ENCODE data around the gene ZNF574. TPM values are rescaled to one million over a fixed set of nuclear protein-coding genes. Genes with fewer than 3 reads are reported as not detected.

The ZNF574 gene
- polyA plus RNA-seq, 1 donor (not counting 4 experiments of a cell fraction or from before 2014, with no cell fraction given), result 6.8 TPM

- Histone ChIP-seq H3K79me2 (ENCODE audit: control insufficient read depth, insufficient read depth, low read length) (peaks cover 61% of the 10 kb centered on the region), H4K20me1 (ENCODE audit: control insufficient read depth, extremely low read depth, insufficient read depth, low read length) (peaks cover 29% of the 10 kb centered on the region), H3K9me3 (ENCODE audit: control insufficient read depth, low read depth, low read length) (no peaks in the 10 kb centered on the region), H3K9ac (ENCODE audit: control insufficient read depth, extremely low read depth, insufficient read depth, low read length) (no peak overlapping the region), H2AFZ (ENCODE audit: control insufficient read depth, low read length) (no peak overlapping the region), H3K4me3 (ENCODE audit: control insufficient read depth in 2 of 3, extremely low read depth in 1 of 3, insufficient read depth in 2 of 3, low read depth in 1 of 3, low read length in 3 of 3) (no peak overlapping the region), H3K27ac (ENCODE audit: control insufficient read depth, insufficient read depth, low read length) (no peak overlapping the region), H3K36me3 (ENCODE audit: control insufficient read depth in 2 of 2, extremely low read depth in 1 of 2, insufficient read depth in 2 of 2, low read length in 2 of 2) (peaks cover 26 to 28% of the 10 kb centered on the region in 2 experiments), H3K4me1 (ENCODE audit: control insufficient read depth, extremely low read depth, insufficient read depth, low read length) (peaks cover 28% of the 10 kb centered on the region), H3K9me1 (ENCODE audit: control insufficient read depth, extremely low read depth, insufficient read depth, low read length) (peaks cover 10% of the 10 kb centered on the region), H3K4me2 (ENCODE audit: control insufficient read depth, extremely low read depth, insufficient read depth, low read depth, low read length) (no peak overlapping the region), H3K27me3 (ENCODE audit: control insufficient read depth, extremely low read depth, insufficient read depth, low read length) (no peaks in the 10 kb centered on the region)
- FAIRE-seq (no peak), DNase-seq (ENCODE audit: low read depth, low spot score) (no peak)
- TF ChIP-seq EZH2 (IDR thresholded peaks at IDR 0.05; ENCODE audit: low read length) (no peak), CTCF (optimal IDR thresholded peaks at IDR 0.05 in 1 of 3, IDR thresholded peaks at IDR 0.05 in 1 of 3, conservative IDR thresholded peaks at IDR 0.05 in 1 of 3; ENCODE audit: extremely low read depth in 1 of 3, insufficient read depth in 2 of 3, low read length in 3 of 3) (no peak)
- dilution Hi-C loops (cut with MboI; ENCODE audit: extremely low pct_ligation_motif_present, low sequenced_read_pairs), result no loop called here
These were observed 4.2 kb downstream of the ZNF574 start for GRCh38 chr19:42079886-42080763.

- Histone ChIP-seq H3K36me3 (ENCODE audit: control insufficient read depth in 2 of 2, extremely low read depth in 1 of 2, insufficient read depth in 2 of 2, low read length in 2 of 2) (peaks cover 26 to 28% of the 10 kb centered on the region in 2 experiments), H2AFZ (ENCODE audit: control insufficient read depth, low read length) (no peak overlapping the region), H3K4me3 (ENCODE audit: control insufficient read depth in 2 of 3, extremely low read depth in 1 of 3, insufficient read depth in 2 of 3, low read depth in 1 of 3, low read length in 3 of 3) (no peak overlapping the region), H3K27me3 (ENCODE audit: control insufficient read depth, extremely low read depth, insufficient read depth, low read length) (no peaks in the 10 kb centered on the region), H3K79me2 (ENCODE audit: control insufficient read depth, insufficient read depth, low read length) (peaks cover 61% of the 10 kb centered on the region), H3K4me2 (ENCODE audit: control insufficient read depth, extremely low read depth, insufficient read depth, low read depth, low read length) (no peak overlapping the region), H3K9me1 (ENCODE audit: control insufficient read depth, extremely low read depth, insufficient read depth, low read length) (peaks cover 10% of the 10 kb centered on the region), H3K27ac (ENCODE audit: control insufficient read depth, insufficient read depth, low read length) (no peak overlapping the region), H3K4me1 (ENCODE audit: control insufficient read depth, extremely low read depth, insufficient read depth, low read length) (peaks cover 27% of the 10 kb centered on the region), H4K20me1 (ENCODE audit: control insufficient read depth, extremely low read depth, insufficient read depth, low read length) (peaks cover 29% of the 10 kb centered on the region), H3K9me3 (ENCODE audit: control insufficient read depth, low read depth, low read length) (no peaks in the 10 kb centered on the region), H3K9ac (ENCODE audit: control insufficient read depth, extremely low read depth, insufficient read depth, low read length) (no peak overlapping the region)
- DNase-seq (ENCODE audit: low read depth, low spot score), result no peak
- FAIRE-seq, result no peak
- TF ChIP-seq EZH2 (IDR thresholded peaks at IDR 0.05; ENCODE audit: low read length) (no peak), CTCF (optimal IDR thresholded peaks at IDR 0.05 in 1 of 3, IDR thresholded peaks at IDR 0.05 in 1 of 3, conservative IDR thresholded peaks at IDR 0.05 in 1 of 3; ENCODE audit: extremely low read depth in 1 of 3, insufficient read depth in 2 of 3, low read length in 3 of 3) (no peak)
- dilution Hi-C loops (cut with MboI; ENCODE audit: extremely low pct_ligation_motif_present, low sequenced_read_pairs), result no loop called here
These were observed 4.9 kb downstream of the ZNF574 start for GRCh38 chr19:42080764-42081375.

Data from keratinocyte (primary cell).